Activated CD4-positive, alpha-beta T cell treated with anti-CD3 and anti-CD28 coated beads, Interleukin-2, amount 10 ng/mL, durations not matched to agents 24 days and 14 days (primary cell): Measurements from ENCODE around the gene HTR5A. TPM values are rescaled to one million over a fixed set of nuclear protein-coding genes. Genes with fewer than 3 reads are reported as not detected.

Experiments used
- DNase-seq: peaks from one replicate; pipeline ENCODE4 v3.0.0; 2022
- H3K27ac Mint-ChIP-seq: one replicate; pipeline ENCODE4 v1.8.0; 2022; ENCODE audit warnings: mild to moderate bottlenecking, mixed read lengths
- H3K27me3 Mint-ChIP-seq: one replicate; pipeline ENCODE4 v1.8.0; 2022; ENCODE audit warnings: mixed read lengths
- H3K36me3 Mint-ChIP-seq: one replicate; pipeline ENCODE4 v1.8.0; 2022; ENCODE audit warnings: low read depth, mild to moderate bottlenecking, mixed read lengths
- H3K4me1 Mint-ChIP-seq: one replicate; pipeline ENCODE4 v1.8.0; 2021; ENCODE audit warnings: mixed read lengths
- H3K4me3 Mint-ChIP-seq: one replicate; pipeline ENCODE4 v1.8.0; 2022; ENCODE audit warnings: mild to moderate bottlenecking, moderate library complexity, mixed read lengths
- H3K9me3 Mint-ChIP-seq: one replicate; pipeline ENCODE4 v1.8.0; 2021; ENCODE audit warnings: mixed read lengths
- intact Hi-C: fragments of 100-400 bp; cut with micrococcal nuclease; formaldehyde crosslinking; loops from one replicate; pipeline ENCODE4 v1.15.1; 2023
- total RNA-seq: library from RNA; stranded (reverse); gene quantifications from 2 replicates; pipeline ENCODE4 v1.2.3, GENCODE V29; 2022

HTR5A gene
- total RNA-seq, 1 donor from 2014 or later = not detected

- Mint-ChIP-seq H3K9me3 (no peaks in the 10 kb centered on the region), H3K27me3 (no peaks in the 10 kb centered on the region), H3K4me1 (no peaks in the 10 kb centered on the region)
These were observed 66.6 kb downstream of the HTR5A start for GRCh38 chr7:155136619-155137243.

More at GRCh38 chr7:155136619-155137243, 66.6 kb downstream of the HTR5A start:
- Mint-ChIP-seq H3K4me3 (no peak overlapping the region), H3K27ac (no peak overlapping the region), H3K36me3 (no peaks in the 10 kb centered on the region)
- intact Hi-C loops = no loop called here
- DNase-seq = no peak

Other genes with a start within 250 kb of the HTR5A start
- gene PAXIP1, start 67.2 kb upstream of the HTR5A start, total RNA-seq = 37.8 and 38.9 TPM in 2 replicates
- 114 and 121 TPM in 2 replicates for gene INSIG1, start 227.6 kb downstream of the HTR5A start, total RNA-seq